Measurements from ENCODE around the gene GSTO1.

DNA sequence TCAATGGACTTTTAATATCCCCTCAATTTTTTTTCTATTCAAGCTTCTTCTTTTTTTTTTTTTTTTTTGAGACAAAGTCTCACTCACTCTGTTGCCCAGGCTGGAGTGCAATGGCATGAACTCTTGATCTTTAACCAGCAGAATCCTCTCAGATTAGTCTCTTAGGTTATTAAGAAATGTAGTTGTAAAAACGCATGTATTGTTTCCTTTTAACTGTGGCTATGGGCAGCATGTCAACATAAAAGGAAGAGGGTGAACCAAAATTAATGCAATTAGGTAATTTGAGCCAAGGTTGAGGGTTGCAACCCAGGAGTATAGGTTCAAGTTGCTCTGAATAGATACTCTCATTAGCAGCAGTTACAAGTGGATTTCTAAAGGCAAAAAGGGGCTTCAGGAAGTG is 4.3 kb upstream of the GSTO1 start:
- TF ChIP-seq, protein P1, sequence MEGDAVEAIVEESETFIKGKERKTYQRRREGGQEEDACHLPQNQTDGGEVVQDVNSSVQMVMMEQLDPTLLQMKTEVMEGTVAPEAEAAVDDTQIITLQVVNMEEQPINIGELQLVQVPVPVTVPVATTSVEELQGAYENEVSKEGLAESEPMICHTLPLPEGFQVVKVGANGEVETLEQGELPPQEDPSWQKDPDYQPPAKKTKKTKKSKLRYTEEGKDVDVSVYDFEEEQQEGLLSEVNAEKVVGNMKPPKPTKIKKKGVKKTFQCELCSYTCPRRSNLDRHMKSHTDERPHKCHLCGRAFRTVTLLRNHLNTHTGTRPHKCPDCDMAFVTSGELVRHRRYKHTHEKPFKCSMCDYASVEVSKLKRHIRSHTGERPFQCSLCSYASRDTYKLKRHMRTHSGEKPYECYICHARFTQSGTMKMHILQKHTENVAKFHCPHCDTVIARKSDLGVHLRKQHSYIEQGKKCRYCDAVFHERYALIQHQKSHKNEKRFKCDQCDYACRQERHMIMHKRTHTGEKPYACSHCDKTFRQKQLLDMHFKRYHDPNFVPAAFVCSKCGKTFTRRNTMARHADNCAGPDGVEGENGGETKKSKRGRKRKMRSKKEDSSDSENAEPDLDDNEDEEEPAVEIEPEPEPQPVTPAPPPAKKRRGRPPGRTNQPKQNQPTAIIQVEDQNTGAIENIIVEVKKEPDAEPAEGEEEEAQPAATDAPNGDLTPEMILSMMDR (conservative IDR thresholded peaks at IDR 0.05; ENCODE audit: low read depth, low read length): no peak
- TF ChIP-seq EZH2 (IDR thresholded peaks at IDR 0.05; ENCODE audit: borderline replicate concordance, low read depth, low read length, poor library complexity, severe bottlenecking): no peak
